ENCODE data around the gene FLVCR2. TPM values are rescaled to one million over a fixed set of nuclear protein-coding genes. Genes with fewer than 3 reads are reported as not detected.

FLVCR2 gene
- total RNA-seq, 1 donor from 2014 or later: 0.79 TPM

DNA sequence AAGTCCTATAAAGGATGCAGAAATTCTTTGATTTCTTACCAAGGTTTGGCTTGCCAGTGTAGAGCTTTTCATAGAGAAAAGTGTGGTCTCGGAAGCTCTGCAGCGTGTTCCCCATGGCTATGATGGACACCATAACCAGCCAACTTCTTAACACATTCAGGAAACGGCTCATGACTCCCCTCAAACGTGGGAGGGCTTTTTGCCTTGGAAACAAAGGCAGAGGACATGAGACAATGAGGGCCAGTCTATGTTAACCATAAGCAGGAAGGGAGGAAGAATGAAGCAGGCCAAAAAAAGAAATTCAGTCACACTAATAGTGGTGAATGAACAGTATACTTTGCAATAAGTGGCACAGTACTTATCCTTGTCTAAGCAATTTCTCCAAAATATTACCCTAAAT is 78.9 kb downstream of the FLVCR2 start:
- no peak overlapping the region for H3K4me3 ChIP-seq (ENCODE audit: low read depth, low read length)
- TF ChIP-seq, protein P1, sequence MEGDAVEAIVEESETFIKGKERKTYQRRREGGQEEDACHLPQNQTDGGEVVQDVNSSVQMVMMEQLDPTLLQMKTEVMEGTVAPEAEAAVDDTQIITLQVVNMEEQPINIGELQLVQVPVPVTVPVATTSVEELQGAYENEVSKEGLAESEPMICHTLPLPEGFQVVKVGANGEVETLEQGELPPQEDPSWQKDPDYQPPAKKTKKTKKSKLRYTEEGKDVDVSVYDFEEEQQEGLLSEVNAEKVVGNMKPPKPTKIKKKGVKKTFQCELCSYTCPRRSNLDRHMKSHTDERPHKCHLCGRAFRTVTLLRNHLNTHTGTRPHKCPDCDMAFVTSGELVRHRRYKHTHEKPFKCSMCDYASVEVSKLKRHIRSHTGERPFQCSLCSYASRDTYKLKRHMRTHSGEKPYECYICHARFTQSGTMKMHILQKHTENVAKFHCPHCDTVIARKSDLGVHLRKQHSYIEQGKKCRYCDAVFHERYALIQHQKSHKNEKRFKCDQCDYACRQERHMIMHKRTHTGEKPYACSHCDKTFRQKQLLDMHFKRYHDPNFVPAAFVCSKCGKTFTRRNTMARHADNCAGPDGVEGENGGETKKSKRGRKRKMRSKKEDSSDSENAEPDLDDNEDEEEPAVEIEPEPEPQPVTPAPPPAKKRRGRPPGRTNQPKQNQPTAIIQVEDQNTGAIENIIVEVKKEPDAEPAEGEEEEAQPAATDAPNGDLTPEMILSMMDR (IDR thresholded peaks at IDR 0.05; ENCODE audit: insufficient read depth, low read length, severe bottlenecking): no peak
- no peak for FAIRE-seq
- H3K27me3 ChIP-seq (ENCODE audit: control insufficient read depth, insufficient read depth, low read length): no peaks in the 10 kb centered on the region
- no peak for DNase-seq (ENCODE audit: low read depth)
- H3K36me3 ChIP-seq (ENCODE audit: control insufficient read depth, insufficient read depth, low read length): peaks cover 4% of the 10 kb centered on the region

DNA sequence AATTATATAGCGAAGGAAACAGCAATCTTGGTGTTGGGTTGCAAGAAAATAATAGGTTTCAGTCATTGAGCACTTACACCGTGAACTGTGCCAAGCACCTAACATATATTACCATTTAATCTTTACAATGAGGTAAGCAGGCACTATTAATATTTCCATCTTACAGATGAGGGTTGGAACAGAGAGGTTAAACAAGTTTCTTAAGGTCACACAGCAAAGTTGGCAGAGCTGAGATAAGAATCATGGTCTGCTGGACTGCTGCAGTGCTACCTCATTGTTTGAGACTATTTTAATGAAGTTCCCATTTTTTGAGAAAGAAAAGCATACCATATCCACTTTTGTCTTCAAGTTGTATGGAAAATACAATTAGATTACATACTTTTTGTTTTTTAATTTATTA is 80.5 kb downstream of the FLVCR2 start:
- Histone ChIP-seq H3K27me3 (ENCODE audit: control insufficient read depth, insufficient read depth, low read length) (no peaks in the 10 kb centered on the region), H3K36me3 (ENCODE audit: control insufficient read depth, insufficient read depth, low read length) (peaks cover 8% of the 10 kb centered on the region), H3K4me3 (ENCODE audit: low read depth, low read length) (no peak overlapping the region)
- FAIRE-seq: no peak
- DNase-seq (ENCODE audit: low read depth): no peak
- TF ChIP-seq, protein P1 (IDR thresholded peaks at IDR 0.05; ENCODE audit: insufficient read depth, low read length, severe bottlenecking): no peak

DNA sequence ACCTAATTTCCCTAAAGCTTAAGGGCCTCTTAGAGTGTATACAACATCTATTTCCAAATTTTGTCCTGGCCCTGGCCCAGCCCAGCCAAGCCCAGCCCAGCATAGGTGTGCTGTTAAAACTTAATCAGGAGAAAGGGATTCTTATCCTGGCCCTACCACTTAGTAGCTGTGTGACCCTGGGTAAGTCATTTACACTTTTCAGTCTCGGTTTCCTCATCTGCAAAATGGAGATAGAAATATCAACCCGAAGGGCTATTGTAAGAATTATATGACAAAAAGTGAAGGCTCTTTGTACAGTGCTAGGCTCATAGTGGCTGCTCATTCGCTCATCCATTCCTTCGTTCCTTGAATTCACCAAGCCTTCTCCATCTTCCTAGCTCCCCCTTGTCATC is 81.8 kb downstream of the FLVCR2 start:
- Histone ChIP-seq H3K27me3 (ENCODE audit: control insufficient read depth, insufficient read depth, low read length) (no peaks in the 10 kb centered on the region), H3K4me3 (ENCODE audit: low read depth, low read length) (peak overlapping the region; percentile 92), H3K36me3 (ENCODE audit: control insufficient read depth, insufficient read depth, low read length) (peaks cover 7% of the 10 kb centered on the region)
- no peak for DNase-seq (ENCODE audit: low read depth)
- no peak for FAIRE-seq
- TF ChIP-seq, protein P1 (IDR thresholded peaks at IDR 0.05; ENCODE audit: insufficient read depth, low read length, severe bottlenecking): no peak

DNA sequence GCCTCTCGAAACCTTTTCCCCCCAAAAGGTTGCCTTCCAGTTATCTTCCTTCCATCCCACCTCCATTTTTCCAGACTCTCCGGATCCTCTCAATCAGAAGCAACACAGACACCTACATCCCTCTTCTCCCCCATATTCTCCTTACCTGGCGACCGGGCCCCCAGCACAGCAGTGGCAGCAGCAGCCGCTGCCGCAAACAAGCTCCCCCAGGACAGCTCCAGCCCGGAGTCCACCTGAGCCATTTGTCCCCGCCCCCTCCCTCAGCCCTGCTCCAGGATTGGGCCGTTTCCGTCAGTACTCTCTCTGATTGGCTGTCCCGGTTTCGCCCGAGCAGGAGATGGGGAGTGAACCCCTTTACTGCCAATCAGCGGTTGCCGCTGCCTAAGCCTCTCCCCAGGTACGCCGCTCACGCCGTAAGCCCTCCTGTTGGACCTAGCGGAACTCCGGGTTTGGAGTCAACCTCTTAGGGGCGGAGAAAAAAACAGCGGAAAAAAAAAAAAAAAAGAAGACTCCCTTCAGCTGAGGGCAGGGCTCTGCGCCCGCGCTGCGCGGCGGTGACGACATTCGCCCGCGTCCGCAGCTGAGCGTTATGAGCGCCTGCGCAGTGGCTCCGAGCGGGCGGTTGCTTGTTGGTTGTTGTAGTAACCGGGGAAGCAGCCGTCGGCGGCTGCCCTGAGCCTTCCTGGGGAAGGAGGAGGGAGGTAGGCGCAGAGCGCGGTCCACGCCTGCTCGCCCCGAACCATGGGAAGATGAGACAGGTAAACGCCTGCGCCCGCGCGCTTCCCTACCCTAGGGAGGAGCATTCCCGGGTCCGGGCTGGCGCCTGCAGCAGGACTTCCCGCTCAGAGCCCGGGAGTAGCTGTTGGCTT is 82.4 kb downstream of the FLVCR2 start, which contains the start of the genes ERG28 and TTLL5:
Gene ERG28 (minus strand): TSS at position 247 of the 869 bp plus-strand sequence. CDS start 3,374 bp downstream, outside the sequence.
Gene TTLL5 (plus strand): TSS at position 617 of the 869 bp plus-strand sequence. CDS start 1,904 bp downstream, outside the sequence.
- no peak for FAIRE-seq
- TF ChIP-seq, protein P1 (IDR thresholded peaks at IDR 0.05; ENCODE audit: insufficient read depth, low read length, severe bottlenecking): no peak
- H3K4me3 ChIP-seq (ENCODE audit: low read depth, low read length): peak within 1 kb of the TSS; percentile 92
- no peaks in the 10 kb centered on the region for H3K27me3 ChIP-seq (ENCODE audit: control insufficient read depth, insufficient read depth, low read length)
- peaks cover 6% of the 10 kb centered on the region for H3K36me3 ChIP-seq (ENCODE audit: control insufficient read depth, insufficient read depth, low read length)
- DNase-seq (ENCODE audit: low read depth): peak; percentile 99

DNA sequence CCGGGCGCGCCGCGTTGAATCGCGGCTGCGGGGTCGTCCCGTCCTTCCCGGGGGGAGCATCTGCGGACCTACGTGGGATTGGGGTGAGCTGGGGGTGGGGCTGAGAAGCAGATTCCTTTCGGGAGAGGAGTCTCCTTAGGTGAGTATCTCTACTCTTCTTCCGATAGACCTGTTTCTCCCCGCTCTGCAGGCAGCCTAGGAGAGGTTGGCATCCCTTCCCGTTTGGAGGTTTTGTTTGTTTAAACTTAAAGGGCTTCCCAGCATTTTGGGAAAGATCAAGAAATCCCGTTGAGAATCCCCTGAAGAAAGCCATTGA is 83.0 kb downstream of the FLVCR2 start:
- H3K36me3 ChIP-seq (ENCODE audit: control insufficient read depth, insufficient read depth, low read length): peaks cover 6% of the 10 kb centered on the region
- no peaks in the 10 kb centered on the region for H3K27me3 ChIP-seq (ENCODE audit: control insufficient read depth, insufficient read depth, low read length)
- TF ChIP-seq, protein P1 (IDR thresholded peaks at IDR 0.05; ENCODE audit: insufficient read depth, low read length, severe bottlenecking): no peak
- H3K4me3 ChIP-seq (ENCODE audit: low read depth, low read length): peak overlapping the region; percentile 92
- FAIRE-seq (no peak), DNase-seq (ENCODE audit: low read depth) (no peak)

Measured in bronchial epithelial cell (primary cell).